Neural progenitor cell (in vitro differentiated cells): ENCODE results near the gene TBX18. TPM values are rescaled to one million over a fixed set of nuclear protein-coding genes. Genes with fewer than 3 reads are reported as not detected.

Experiments
- DNase-seq: peaks from one replicate; pipeline ENCODE4 v3.0.0-alpha.2; 2016; ENCODE audit warnings: low spot score
- H2AFZ ChIP-seq: fragments of 200-600 bp; sonication (generic); replicated peaks from 2 replicates; pipeline ENCODE4 v1.6.1; 2016; ENCODE audit warnings: antibody characterized with exemption
- H3F3A ChIP-seq: fragments of 200-600 bp; sonication (generic); 2 replicates; pipeline ENCODE4 v1.6.1; 2016; ENCODE audit warnings: antibody characterized with exemption, low read depth
- H3K27ac ChIP-seq: fragments of 200-600 bp; sonication (generic); 2 replicates; pipeline ENCODE4 v1.5.1; 2016; ENCODE audit warnings: mild to moderate bottlenecking
- H3K27me3 ChIP-seq: fragments of 200-600 bp; sonication (generic); 2 replicates; pipeline ENCODE4 v1.6.1; 2016; ENCODE audit warnings: mild to moderate bottlenecking, moderate library complexity
- H3K36me3 ChIP-seq: fragments of 200-600 bp; sonication (generic); 2 replicates; pipeline ENCODE4 v1.5.1; 2016
- H3K4me1 ChIP-seq: fragments of 200-600 bp; sonication (generic); 2 replicates; pipeline ENCODE4 v1.6.1; 2016; ENCODE audit warnings: mixed run types
- H3K4me2 ChIP-seq: fragments of 200-600 bp; sonication (generic); 2 replicates; pipeline ENCODE4 v1.6.1; 2016
- H3K4me3 ChIP-seq: fragments of 200-600 bp; sonication (generic); 2 replicates; pipeline ENCODE4 v1.5.1; 2016
- H3K79me2 ChIP-seq: fragments of 200-600 bp; sonication (generic); 2 replicates; pipeline ENCODE4 v1.6.1; 2016; ENCODE audit warnings: low read depth
- H3K9ac ChIP-seq: fragments of 200-600 bp; sonication (generic); 2 replicates; pipeline ENCODE4 v1.6.1; 2016
- H3K9me3 ChIP-seq: fragments of 200-600 bp; sonication (generic); 2 replicates; pipeline ENCODE4 v1.5.1; 2016; ENCODE audit warnings: low read depth
- H4K20me1 ChIP-seq: fragments of 200-600 bp; sonication (generic); 2 replicates; pipeline ENCODE4 v1.6.1; 2016; ENCODE audit warnings: low read depth
- H3K27ac Mint-ChIP-seq: 3 replicates; pipeline ENCODE4 v1.8.0; 2021; ENCODE audit warnings: mixed read lengths
- H3K27me3 Mint-ChIP-seq: 2 replicates; pipeline ENCODE4 v1.8.0; 2022; ENCODE audit warnings: low read depth, mild to moderate bottlenecking, inconsistent platforms, moderate library complexity, mixed read lengths; ENCODE audit not compliant: insufficient read depth
- H3K36me3 Mint-ChIP-seq: 3 replicates; pipeline ENCODE4 v1.8.0; 2021; ENCODE audit warnings: mixed read lengths
- H3K4me1 Mint-ChIP-seq: 3 replicates; pipeline ENCODE4 v1.8.0; 2021; ENCODE audit warnings: mixed read lengths
- H3K4me3 Mint-ChIP-seq: 3 replicates; pipeline ENCODE4 v1.8.0; 2021; ENCODE audit warnings: mild to moderate bottlenecking, moderate library complexity, mixed read lengths
- H3K9me3 Mint-ChIP-seq: 3 replicates; pipeline ENCODE4 v1.8.0; 2020; ENCODE audit warnings: mixed read lengths
- CTCF ChIP-seq: fragments of 200-600 bp; sonication (generic); IDR thresholded peaks from 2 replicates; pipeline ENCODE4 v1.5.1; 2017; ENCODE audit warnings: antibody characterized with exemption, mild to moderate bottlenecking
- EZH2 ChIP-seq: fragments of 200-600 bp; sonication (generic); IDR thresholded peaks from 2 replicates; pipeline ENCODE4 v1.6.1; 2017; ENCODE audit warnings: antibody characterized with exemption, mild to moderate bottlenecking, moderate library complexity
- EZH2phosphoT487 ChIP-seq: fragments of 200-600 bp; sonication (generic); IDR thresholded peaks from 2 replicates; pipeline ENCODE4 v1.6.1; 2017; ENCODE audit warnings: antibody characterized with exemption
- total RNA-seq: library from RNA; depleted of rRNA; stranded (reverse); fragments of >200 nt; gene quantifications from 2 replicates; pipeline ENCODE4 v1.2.3, GENCODE V29; 2015; ENCODE audit warnings: low replicate concordance

Gene TBX18
- total RNA-seq, 1 donor from 2014 or later, result not detected

DNA sequence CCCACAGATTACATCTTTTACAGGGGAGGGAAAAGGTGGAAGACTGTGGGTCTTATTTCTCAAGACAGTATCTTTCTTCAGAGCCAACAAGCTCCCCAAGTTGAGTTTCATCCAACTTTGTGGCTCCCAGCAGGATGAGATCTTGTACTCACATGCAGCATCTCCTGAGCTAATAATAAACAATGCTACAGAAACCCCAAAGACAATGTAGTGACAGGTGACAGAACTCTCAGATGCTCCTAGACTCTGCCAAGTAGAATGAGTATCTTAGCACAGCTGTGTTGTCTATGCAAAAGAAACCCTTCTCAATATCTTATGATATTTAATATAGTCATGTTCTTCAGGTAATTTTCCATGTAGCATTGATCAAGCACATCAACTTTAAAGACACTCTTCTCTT, 90.0 kb downstream of the TBX18 start:
- Histone ChIP-seq H3K4me2 (no peak overlapping the region), H4K20me1 (no peaks in the 10 kb centered on the region), H3K27ac (no peak overlapping the region), H3K36me3 (no peaks in the 10 kb centered on the region), H3K9me3 (no peaks in the 10 kb centered on the region), H3K27me3 (no peaks in the 10 kb centered on the region), H3F3A (no peaks in the 10 kb centered on the region), H3K9ac (no peak overlapping the region), H3K4me1 (no peaks in the 10 kb centered on the region), H3K4me3 (no peak overlapping the region), H3K79me2 (no peaks in the 10 kb centered on the region), H2AFZ (no peak overlapping the region)
- no peak for DNase-seq
- H3K27ac Mint-ChIP-seq, result no peak overlapping the region
- no peaks in the 10 kb centered on the region for H3K9me3 Mint-ChIP-seq
- H3K36me3 Mint-ChIP-seq, result no peaks in the 10 kb centered on the region
- H3K4me1 Mint-ChIP-seq, result no peaks in the 10 kb centered on the region
- H3K27me3 Mint-ChIP-seq, result no peaks in the 10 kb centered on the region
- H3K4me3 Mint-ChIP-seq, result no peak overlapping the region
- TF ChIP-seq CTCF (no peak), EZH2 (no peak)

- no peak overlapping the region for H2AFZ ChIP-seq
- H3K4me3 Mint-ChIP-seq, result no peak overlapping the region
- no peaks in the 10 kb centered on the region for H3K9me3 Mint-ChIP-seq
- H4K20me1 ChIP-seq, result no peaks in the 10 kb centered on the region
- no peaks in the 10 kb centered on the region for H3K4me1 Mint-ChIP-seq
- no peak overlapping the region for H3K27ac Mint-ChIP-seq
- peak; percentile 7 for DNase-seq
- H3K36me3 Mint-ChIP-seq, result no peaks in the 10 kb centered on the region
- H3F3A ChIP-seq, result no peaks in the 10 kb centered on the region
- H3K9ac ChIP-seq, result no peak overlapping the region
- no peak overlapping the region for H3K27ac ChIP-seq
- H3K4me2 ChIP-seq, result no peak overlapping the region
- H3K4me3 ChIP-seq, result no peak overlapping the region
- H3K27me3 ChIP-seq, result no peaks in the 10 kb centered on the region
- no peaks in the 10 kb centered on the region for H3K9me3 ChIP-seq
- no peaks in the 10 kb centered on the region for H3K4me1 ChIP-seq
- no peaks in the 10 kb centered on the region for H3K36me3 ChIP-seq
- H3K27me3 Mint-ChIP-seq, result no peaks in the 10 kb centered on the region
- H3K79me2 ChIP-seq, result no peaks in the 10 kb centered on the region
- TF ChIP-seq CTCF (no peak), EZH2 (no peak), EZH2phosphoT487 (no peak)
These were observed 93.2 kb downstream of the TBX18 start for GRCh38 chr6:84671183-84671582.

GRCh38 chr6:84669945-84670344, 94.5 kb downstream of the TBX18 start:
- no peak overlapping the region for H3K9ac ChIP-seq
- H3K4me1 ChIP-seq, result peaks cover 7% of the 10 kb centered on the region
- Mint-ChIP-seq H3K27ac (no peak overlapping the region), H3K9me3 (no peaks in the 10 kb centered on the region), H3K4me3 (no peak overlapping the region), H3K4me1 (no peaks in the 10 kb centered on the region), H3K36me3 (no peaks in the 10 kb centered on the region), H3K27me3 (no peaks in the 10 kb centered on the region)
- no peak for DNase-seq
- H3F3A ChIP-seq, result no peaks in the 10 kb centered on the region
- H4K20me1 ChIP-seq, result no peaks in the 10 kb centered on the region
- H3K36me3 ChIP-seq, result no peaks in the 10 kb centered on the region
- no peak overlapping the region for H3K27ac ChIP-seq
- no peaks in the 10 kb centered on the region for H3K27me3 ChIP-seq
- no peaks in the 10 kb centered on the region for H3K9me3 ChIP-seq
- no peak overlapping the region for H3K4me3 ChIP-seq
- H3K4me2 ChIP-seq, result no peak overlapping the region
- no peaks in the 10 kb centered on the region for H3K79me2 ChIP-seq
- H2AFZ ChIP-seq, result no peak overlapping the region
- no peak for TF ChIP-seq CTCF
- no peak for TF ChIP-seq EZH2
- TF ChIP-seq EZH2phosphoT487, result no peak
